Heart right ventricle (tissue), 16 donors: ENCODE measurements around the gene SVIL. TPM values are rescaled to one million over a fixed set of nuclear protein-coding genes. Genes with fewer than 3 reads are reported as not detected.

Experiments
- ATAC-seq, 8 donors: fragments of 200-7000 bp; cut with Tn5 transposase; one replicate each; pipeline ENCODE4 v1.9.1; 2020; ENCODE audit warnings: mild to moderate bottlenecking in 8 of 8, moderate library complexity in 8 of 8, moderate number of reproducible peaks in 1 of 8
- DNase-seq, 2 donors: peaks; one replicate each; pipeline ENCODE4 v3.0.0-alpha.2; 2020
- H3K27ac ChIP-seq, 10 donors: fragments of 200-600 bp; sonication (generic) in 2 of 10; one replicate each; pipeline versions ENCODE4 v1.5.0 to v1.8.0; 2020 to 2022; ENCODE audit warnings: mild to moderate bottlenecking in 3 of 10
- H3K27me3 ChIP-seq, 7 donors: fragments of 200-600 bp; one replicate each; pipeline ENCODE4 v1.8.0; 2021 to 2022; ENCODE audit warnings: mild to moderate bottlenecking in 2 of 7
- H3K36me3 ChIP-seq, 9 donors: fragments of 200-600 bp; sonication (generic) in 1 of 9; one replicate each; pipeline versions ENCODE4 v1.5.0 to v1.8.0; 2020 to 2022; ENCODE audit warnings: mild to moderate bottlenecking in 2 of 9
- H3K4me1 ChIP-seq, 9 donors: fragments of 200-600 bp; sonication (generic) in 1 of 9; one replicate each; pipeline versions ENCODE4 v1.5.0 to v1.8.0; 2020 to 2022; ENCODE audit warnings: mild to moderate bottlenecking in 4 of 9
- H3K4me3 ChIP-seq, 10 donors: fragments of 200-600 bp; sonication (generic) in 2 of 10; one replicate each; pipeline versions ENCODE4 v1.5.0 to v1.8.0; 2020 to 2022; ENCODE audit warnings: mild to moderate bottlenecking in 7 of 10, moderate library complexity in 2 of 10
- H3K9me3 ChIP-seq, 11 donors: fragments of 200-600 bp in 10 of 11; sonication (generic) in 2 of 11; one replicate each; pipeline versions ENCODE4 v1.5.0 to v1.8.0; 2013 to 2022; ENCODE audit warnings: mild to moderate bottlenecking in 2 of 11, control low read depth in 1 of 11, moderate library complexity in 1 of 11
- WGBS, 2 donors: extraction: QIAGEN DNeasy Blood & Tissue Kit; methylation state at CpG; one replicate each; pipeline ENCODE4 v1.1.7; 2013; ENCODE audit warnings: inconsistent platforms in 1 of 2; 5-methylcytosine and 5-hydroxymethylcytosine counted together
- intact Hi-C, 10 donors: fragments of 100-400 bp; cut with DNase I; formaldehyde crosslinking; loops; one replicate each; pipeline versions ENCODE4 v1.11.1 to v1.14.2; 2022
- polyA plus RNA-seq, 2 donors: library from polyadenylated mRNA; stranded (reverse); fragments of 200-250 nt; gene quantifications; one replicate each; pipeline ENCODE4 v1.2.3, GENCODE V29; 2013
- total RNA-seq, 10 donors: library from RNA; stranded (reverse); fragmentation: NEBNext Ultra II Directional in 3 of 10; extraction: Animal tissue kit (Norgen Biotek cat#: 25700) in 3 of 10; gene quantifications; one replicate each; pipeline versions ENCODE4 v1.2.1 to v1.2.4, GENCODE V29; 2021 to 2023
- TF ChIP-seq, protein P1 (sequence below), 9 donors: fragments of 200-600 bp; sonication (generic) in 2 of 9; IDR thresholded peaks; one replicate each; pipeline versions ENCODE4 v1.5.0 to v1.8.0; 2021 to 2022; ENCODE audit warnings: antibody characterized with exemption in 9 of 9, mild to moderate bottlenecking in 5 of 9, moderate library complexity in 1 of 9
- donor health status: Arrhythmogenic right ventricular cardiomyopathy.
- donor health status: ischemic (EF 13 %, LVEDD 7.1; RV severe dilation, severe dysfunction).
- donor health status: healthy with polysubstance abuse.
- donor health status: DM: no; HTN: yes; CAD: no.
- donor health status: DM: no; HTN: no; CAD: no.
- donor health status: ischemic (EF 25% LVEDD 6.9; RV normal size, moderate dysfunction).
- donor health status: ischemic (EF 25% LVEDD 5.7; RV mildly dilated, moderate dysfunction).
- donor health status: healthy.
- donor health status: DM: yes; HTN: yes; CAD: no.
- donor health status: Ischemic cardiomyopathy.
- donor health status: ischemic (EF 35%, LVEDD 5.7; RV mildly dilated, moderate dysfunction).
- donor health status: nonischemic (EF 11% LVEDD 7.7; RV severe dilation, severe dysfunction).
- donor health status: DM: yes; HTN: yes; CAD: no.
- donor health status: PGD.
- donor health status: ischemic (EF 29% LVEDD 5.4; RV normal size, mild dysfunction).
- donor health status: nonischemic (EF 23%, LVEDD 6.1; RV moderate dilation, normal function).

Gene SVIL
- total and polyA plus RNA-seq, 12 donors, result 38.6 to 655 (median 450) TPM

DNA sequence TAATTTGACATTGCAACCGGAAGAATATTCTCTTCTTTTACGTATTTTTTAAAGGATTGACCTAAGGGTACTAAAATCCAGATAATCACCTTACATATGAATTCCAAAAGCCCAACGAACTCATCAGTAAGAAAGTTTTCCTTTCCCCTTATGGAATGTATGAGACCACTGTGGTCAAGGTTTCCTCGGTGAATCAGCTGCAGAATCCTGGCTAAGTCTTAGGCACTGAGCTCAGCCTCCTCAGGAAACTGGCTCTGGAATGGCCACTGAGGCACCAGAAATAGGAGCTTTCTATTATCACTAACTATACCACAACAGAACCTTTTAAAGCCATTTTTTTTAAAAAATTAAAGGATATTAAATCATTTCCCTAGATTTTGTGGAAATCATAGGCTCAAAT, 21.0 kb downstream of the SVIL start:
- ATAC-seq, result no peak
- intact Hi-C loops, result no loop called here
- DNase-seq, result no peak
- Histone ChIP-seq H3K36me3 (no peaks in the 10 kb centered on the region), H3K9me3 (peaks cover 0 to 5% (median 0%) of the 10 kb centered on the region in 11 donors), H3K4me3 (no peak overlapping the region), H3K4me1 (peaks cover 4 to 60% (median 54%) of the 10 kb centered on the region in 9 donors), H3K27ac (no peak overlapping the region), H3K27me3 (no peaks in the 10 kb centered on the region)
- 88% methylated on average over 4 of the region's 4 CpGs for WGBS, 2 donors
- TF ChIP-seq, protein P1, sequence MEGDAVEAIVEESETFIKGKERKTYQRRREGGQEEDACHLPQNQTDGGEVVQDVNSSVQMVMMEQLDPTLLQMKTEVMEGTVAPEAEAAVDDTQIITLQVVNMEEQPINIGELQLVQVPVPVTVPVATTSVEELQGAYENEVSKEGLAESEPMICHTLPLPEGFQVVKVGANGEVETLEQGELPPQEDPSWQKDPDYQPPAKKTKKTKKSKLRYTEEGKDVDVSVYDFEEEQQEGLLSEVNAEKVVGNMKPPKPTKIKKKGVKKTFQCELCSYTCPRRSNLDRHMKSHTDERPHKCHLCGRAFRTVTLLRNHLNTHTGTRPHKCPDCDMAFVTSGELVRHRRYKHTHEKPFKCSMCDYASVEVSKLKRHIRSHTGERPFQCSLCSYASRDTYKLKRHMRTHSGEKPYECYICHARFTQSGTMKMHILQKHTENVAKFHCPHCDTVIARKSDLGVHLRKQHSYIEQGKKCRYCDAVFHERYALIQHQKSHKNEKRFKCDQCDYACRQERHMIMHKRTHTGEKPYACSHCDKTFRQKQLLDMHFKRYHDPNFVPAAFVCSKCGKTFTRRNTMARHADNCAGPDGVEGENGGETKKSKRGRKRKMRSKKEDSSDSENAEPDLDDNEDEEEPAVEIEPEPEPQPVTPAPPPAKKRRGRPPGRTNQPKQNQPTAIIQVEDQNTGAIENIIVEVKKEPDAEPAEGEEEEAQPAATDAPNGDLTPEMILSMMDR (IDR thresholded peaks at IDR 0.05), result no peak

DNA sequence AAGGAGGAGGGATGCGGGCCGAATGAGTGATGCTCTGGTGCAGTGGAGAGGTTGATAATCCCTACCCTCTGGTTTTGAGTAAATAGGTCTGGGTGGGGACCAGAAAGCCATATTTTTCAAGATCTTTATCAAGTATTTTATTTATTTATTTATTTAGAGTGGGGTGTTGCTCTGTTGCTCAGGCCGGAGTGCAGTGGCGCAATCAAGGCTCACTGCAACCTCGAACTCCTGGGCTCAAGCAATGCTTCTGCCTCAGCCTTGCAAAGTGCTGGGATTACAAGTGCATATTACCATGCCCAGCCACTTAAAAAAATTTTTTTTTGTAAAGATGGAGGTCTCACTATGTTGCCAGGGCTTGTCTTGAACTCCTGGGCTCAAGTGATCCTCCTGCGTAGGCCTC, 21.6 kb downstream of the SVIL start:
- no peak for ATAC-seq
- Histone ChIP-seq H3K36me3 (no peaks in the 10 kb centered on the region), H3K27me3 (no peaks in the 10 kb centered on the region), H3K27ac (no peak overlapping the region), H3K9me3 (peaks cover 0 to 6% (median 0%) of the 10 kb centered on the region in 11 donors), H3K4me3 (no peak overlapping the region), H3K4me1 (peaks cover 8 to 60% (median 54%) of the 10 kb centered on the region in 9 donors)
- TF ChIP-seq, protein P1 (IDR thresholded peaks at IDR 0.05), result no peak
- intact Hi-C loops, result no loop called here
- no peak for DNase-seq
- 91% methylated on average over 6 of the region's 6 CpGs for WGBS, 2 donors

DNA sequence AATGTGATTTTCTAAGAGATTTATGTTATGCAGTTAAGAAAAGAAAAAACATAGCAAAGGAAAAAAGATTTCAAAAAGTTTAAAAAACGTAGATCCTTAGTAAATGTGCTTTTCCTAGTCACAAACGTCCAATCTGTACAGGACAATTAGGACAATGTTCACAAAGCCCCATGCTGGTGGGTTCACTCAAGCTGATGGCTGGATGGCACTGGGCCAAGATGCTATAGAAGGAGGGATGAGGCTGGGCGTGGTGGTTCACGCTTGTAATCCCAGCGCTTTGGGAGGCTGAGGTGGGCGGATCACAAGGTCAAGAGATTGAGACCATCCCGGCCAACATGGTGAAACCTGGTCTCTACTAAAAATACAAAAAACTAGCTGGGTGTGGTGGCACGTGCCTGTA, 22.1 kb downstream of the SVIL start:
- Histone ChIP-seq H3K4me1 (peaks cover 8 to 60% (median 54%) of the 10 kb centered on the region in 9 donors), H3K4me3 (no peak overlapping the region), H3K36me3 (no peaks in the 10 kb centered on the region), H3K27me3 (no peaks in the 10 kb centered on the region), H3K27ac (peak overlapping the region in 1 of 10 donors; percentile 55), H3K9me3 (peaks cover 0 to 6% (median 0%) of the 10 kb centered on the region in 11 donors)
- TF ChIP-seq, protein P1 (IDR thresholded peaks at IDR 0.05), result no peak
- no peak for DNase-seq
- WGBS, 2 donors, result 79 to 81% methylated on average over 8 of the region's 8 CpGs
- intact Hi-C loops, result no loop called here
- ATAC-seq, result no peak

DNA sequence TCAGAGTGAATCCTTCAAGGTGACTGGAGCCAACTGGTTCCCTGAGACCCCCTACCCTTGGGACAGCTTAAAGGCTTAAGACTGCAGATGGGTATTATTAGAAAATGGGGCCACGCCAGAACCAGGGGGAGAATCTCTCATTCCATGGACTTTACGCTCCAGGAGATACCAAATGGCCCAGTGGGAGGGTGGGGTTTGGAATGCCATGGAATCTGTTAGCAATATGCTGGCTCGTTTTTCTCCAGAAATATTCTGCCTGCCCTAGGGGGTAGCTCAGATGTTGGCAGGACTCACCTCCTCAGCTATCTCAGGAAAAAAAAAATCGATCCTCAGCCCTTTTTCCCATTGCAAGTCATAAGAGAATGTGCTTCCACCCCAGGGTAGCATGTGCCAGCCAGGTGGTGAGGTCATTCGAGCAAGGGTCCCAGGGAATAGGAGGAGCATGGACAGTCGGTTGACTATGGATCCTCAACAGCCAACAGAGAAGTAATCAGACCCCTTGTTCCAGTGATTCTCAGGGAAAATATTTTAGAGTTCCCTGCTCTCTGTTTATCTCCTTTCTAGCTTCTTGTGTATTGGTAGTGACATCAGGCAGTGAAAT, 22.9 kb downstream of the SVIL start:
- Histone ChIP-seq H3K27ac (peak overlapping the region in 6 of 10 donors; percentile 5 to 55 (median 18)), H3K4me3 (no peak overlapping the region), H3K9me3 (peaks cover 0 to 6% (median 0%) of the 10 kb centered on the region in 11 donors), H3K27me3 (no peaks in the 10 kb centered on the region), H3K36me3 (no peaks in the 10 kb centered on the region), H3K4me1 (peaks cover 8 to 60% (median 53%) of the 10 kb centered on the region in 9 donors)
- ATAC-seq, result no peak
- 58 to 59% methylated on average over 6 of the region's 6 CpGs for WGBS, 2 donors
- TF ChIP-seq, protein P1 (IDR thresholded peaks at IDR 0.05), result no peak
- intact Hi-C loops, result no loop called here
- DNase-seq, result no peak
